GM12875 (cell line): ENCODE results near the gene COL5A2.

ENCODE experiments used
- H3K4me3 ChIP-seq: one replicate; pipeline ENCODE4 v1.5.1; 2011; ENCODE audit warnings: low read depth, low read length, control low read depth
- CTCF ChIP-seq: IDR thresholded peaks from 2 replicates; pipeline ENCODE4 v1.5.1; 2011; ENCODE audit warnings: low read depth, mild to moderate bottlenecking, control low read depth, inconsistent platforms, low read length, moderate library complexity, borderline replicate concordance; ENCODE audit not compliant: insufficient read depth

COL5A2 gene

GRCh38 chr2:189217051-189217450 is 37.5 kb upstream of the COL5A2 start:
- H3K4me3 ChIP-seq, result no peak overlapping the region
- TF ChIP-seq CTCF, result no peak

- no peak overlapping the region for H3K4me3 ChIP-seq
- no peak for TF ChIP-seq CTCF
These were observed 34.9 kb upstream of the COL5A2 start for GRCh38 chr2:189214484-189214883.

- H3K4me3 ChIP-seq, result no peak overlapping the region
- TF ChIP-seq CTCF, result no peak
These were observed 33.7 kb upstream of the COL5A2 start for GRCh38 chr2:189213250-189213649.

GRCh38 chr2:189210250-189211087 is 30.9 kb upstream of the COL5A2 start:
- H3K4me3 ChIP-seq, result no peak overlapping the region
- no peak for TF ChIP-seq CTCF

- no peak overlapping the region for H3K4me3 ChIP-seq
- no peak for TF ChIP-seq CTCF
These were observed 28.7 kb upstream of the COL5A2 start for GRCh38 chr2:189208254-189208653.

GRCh38 chr2:189204322-189204941 is 24.9 kb upstream of the COL5A2 start:
- no peak overlapping the region for H3K4me3 ChIP-seq

More at GRCh38 chr2:189204322-189204941, 24.9 kb upstream of the COL5A2 start:
- TF ChIP-seq CTCF, result no peak
